ENCODE data around the gene SARNP. TPM values are rescaled to one million over a fixed set of nuclear protein-coding genes. Genes with fewer than 3 reads are reported as not detected.

Gene SARNP
- polyA plus RNA-seq, 1 of the 3 experiments (the other 2 are of a cell fraction), result 65.8 TPM

DNA sequence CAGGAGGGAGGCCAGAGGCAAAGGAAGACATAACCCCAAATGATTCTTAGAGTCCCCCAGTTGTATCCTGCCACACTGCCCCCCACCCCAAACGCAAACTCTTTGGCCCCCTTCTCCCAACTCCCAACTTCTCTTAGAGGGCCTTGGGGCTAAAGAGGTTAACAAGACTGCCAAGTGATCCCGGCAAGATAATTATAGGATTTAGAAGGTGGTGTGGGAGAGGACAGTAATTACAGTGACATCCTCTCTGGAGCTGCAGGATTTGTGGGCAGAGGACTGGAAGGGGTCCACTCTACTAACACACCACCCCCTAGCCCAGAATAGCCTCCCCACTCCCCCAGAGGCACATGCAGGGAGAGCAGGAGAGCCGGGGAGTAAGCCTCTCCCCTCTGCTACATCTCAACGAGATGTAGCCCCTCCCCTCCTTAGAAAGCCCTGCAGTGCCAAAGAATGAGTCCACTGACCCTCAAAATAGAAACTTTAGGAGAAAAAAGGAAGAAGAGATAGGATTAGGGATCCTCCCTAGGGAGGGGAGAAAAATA lies 79.9 kb downstream of the SARNP start:
- H3K27me3 ChIP-seq (ENCODE audit: insufficient read depth), result no peaks in the 10 kb centered on the region

More for the DNA sequence above, 79.9 kb downstream of the SARNP start:
- Histone ChIP-seq H3K9ac (peak overlapping the region; percentile 70), H3K4me1 (ENCODE audit: control insufficient read depth in 1 of 2, insufficient read depth in 2 of 2, low read depth in 1 of 2, low read length in 1 of 2) (peaks cover 9 to 24% of the 10 kb centered on the region in 2 experiments; a peak in 3 of 4 replicates), H3K9me2 (no peaks in the 10 kb centered on the region), H3K9me3 (no peaks in the 10 kb centered on the region), H3K79me2 (ENCODE audit: insufficient read depth) (no peaks in the 10 kb centered on the region), H3F3A (replicated peaks; ENCODE audit: insufficient read depth) (peaks cover 17% of the 10 kb centered on the region), H2AFZ (ENCODE audit: low read depth) (peak overlapping the region; percentile 100), H4K20me1 (ENCODE audit: insufficient read depth) (no peaks in the 10 kb centered on the region), H3K27ac (ENCODE audit: low read depth in 2 of 2, low read length in 1 of 2) (peak overlapping the region; percentile 80 to 83; a peak in 3 of 4 replicates), H3K36me3 (replicated peaks in 1 of 2; ENCODE audit: control insufficient read depth in 1 of 2, insufficient read depth in 2 of 2, low read length in 1 of 2) (no peaks in the 10 kb centered on the region), H3K4me2 (peak overlapping the region; percentile 99), H3K4me3 (ENCODE audit: low read depth in 2 of 2, low read length in 1 of 2) (peak overlapping the region; percentile 66 to 98)
- POLR2A ChIA-PET, result interaction anchor here (0.7 to 2.0 kb wide), 10 partner anchors 8 to 194 kb away, joined by 3 to 12 read pairs (median 4); partner anchors contain the start of genes CD63, DNAJC14, ORMDL2 and SARNP
- 11% methylated on average over 4 of the region's 4 CpGs for WGBS (ENCODE audit: low lambda C conversion rate)
- DNase-seq, result peak; percentile 37
- no peak for TF ChIP-seq EZH2phosphoT487 (IDR thresholded peaks at IDR 0.05; ENCODE audit: borderline replicate concordance, low read depth)
- no peak for TF ChIP-seq SMC3 (IDR thresholded peaks at IDR 0.05; ENCODE audit: low read depth, low read length)
- TF ChIP-seq FOXJ3 (CRISPR knock-in tag; IDR thresholded peaks at IDR 0.05), result no peak
- no peak for TF ChIP-seq RFX5 (IDR thresholded peaks at IDR 0.05; ENCODE audit: low read length)
- TF ChIP-seq, protein P1, sequence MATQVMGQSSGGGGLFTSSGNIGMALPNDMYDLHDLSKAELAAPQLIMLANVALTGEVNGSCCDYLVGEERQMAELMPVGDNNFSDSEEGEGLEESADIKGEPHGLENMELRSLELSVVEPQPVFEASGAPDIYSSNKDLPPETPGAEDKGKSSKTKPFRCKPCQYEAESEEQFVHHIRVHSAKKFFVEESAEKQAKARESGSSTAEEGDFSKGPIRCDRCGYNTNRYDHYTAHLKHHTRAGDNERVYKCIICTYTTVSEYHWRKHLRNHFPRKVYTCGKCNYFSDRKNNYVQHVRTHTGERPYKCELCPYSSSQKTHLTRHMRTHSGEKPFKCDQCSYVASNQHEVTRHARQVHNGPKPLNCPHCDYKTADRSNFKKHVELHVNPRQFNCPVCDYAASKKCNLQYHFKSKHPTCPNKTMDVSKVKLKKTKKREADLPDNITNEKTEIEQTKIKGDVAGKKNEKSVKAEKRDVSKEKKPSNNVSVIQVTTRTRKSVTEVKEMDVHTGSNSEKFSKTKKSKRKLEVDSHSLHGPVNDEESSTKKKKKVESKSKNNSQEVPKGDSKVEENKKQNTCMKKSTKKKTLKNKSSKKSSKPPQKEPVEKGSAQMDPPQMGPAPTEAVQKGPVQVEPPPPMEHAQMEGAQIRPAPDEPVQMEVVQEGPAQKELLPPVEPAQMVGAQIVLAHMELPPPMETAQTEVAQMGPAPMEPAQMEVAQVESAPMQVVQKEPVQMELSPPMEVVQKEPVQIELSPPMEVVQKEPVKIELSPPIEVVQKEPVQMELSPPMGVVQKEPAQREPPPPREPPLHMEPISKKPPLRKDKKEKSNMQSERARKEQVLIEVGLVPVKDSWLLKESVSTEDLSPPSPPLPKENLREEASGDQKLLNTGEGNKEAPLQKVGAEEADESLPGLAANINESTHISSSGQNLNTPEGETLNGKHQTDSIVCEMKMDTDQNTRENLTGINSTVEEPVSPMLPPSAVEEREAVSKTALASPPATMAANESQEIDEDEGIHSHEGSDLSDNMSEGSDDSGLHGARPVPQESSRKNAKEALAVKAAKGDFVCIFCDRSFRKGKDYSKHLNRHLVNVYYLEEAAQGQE (IDR thresholded peaks at IDR 0.05; ENCODE audit: low read depth, low read length), result no peak
- no peak for TF ChIP-seq GATA2 (CRISPR knock-in tag; IDR thresholded peaks at IDR 0.05)
- TF ChIP-seq, protein P2, sequence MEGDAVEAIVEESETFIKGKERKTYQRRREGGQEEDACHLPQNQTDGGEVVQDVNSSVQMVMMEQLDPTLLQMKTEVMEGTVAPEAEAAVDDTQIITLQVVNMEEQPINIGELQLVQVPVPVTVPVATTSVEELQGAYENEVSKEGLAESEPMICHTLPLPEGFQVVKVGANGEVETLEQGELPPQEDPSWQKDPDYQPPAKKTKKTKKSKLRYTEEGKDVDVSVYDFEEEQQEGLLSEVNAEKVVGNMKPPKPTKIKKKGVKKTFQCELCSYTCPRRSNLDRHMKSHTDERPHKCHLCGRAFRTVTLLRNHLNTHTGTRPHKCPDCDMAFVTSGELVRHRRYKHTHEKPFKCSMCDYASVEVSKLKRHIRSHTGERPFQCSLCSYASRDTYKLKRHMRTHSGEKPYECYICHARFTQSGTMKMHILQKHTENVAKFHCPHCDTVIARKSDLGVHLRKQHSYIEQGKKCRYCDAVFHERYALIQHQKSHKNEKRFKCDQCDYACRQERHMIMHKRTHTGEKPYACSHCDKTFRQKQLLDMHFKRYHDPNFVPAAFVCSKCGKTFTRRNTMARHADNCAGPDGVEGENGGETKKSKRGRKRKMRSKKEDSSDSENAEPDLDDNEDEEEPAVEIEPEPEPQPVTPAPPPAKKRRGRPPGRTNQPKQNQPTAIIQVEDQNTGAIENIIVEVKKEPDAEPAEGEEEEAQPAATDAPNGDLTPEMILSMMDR (IDR thresholded peaks at IDR 0.05), result no peak
- TF ChIP-seq, protein P3, sequence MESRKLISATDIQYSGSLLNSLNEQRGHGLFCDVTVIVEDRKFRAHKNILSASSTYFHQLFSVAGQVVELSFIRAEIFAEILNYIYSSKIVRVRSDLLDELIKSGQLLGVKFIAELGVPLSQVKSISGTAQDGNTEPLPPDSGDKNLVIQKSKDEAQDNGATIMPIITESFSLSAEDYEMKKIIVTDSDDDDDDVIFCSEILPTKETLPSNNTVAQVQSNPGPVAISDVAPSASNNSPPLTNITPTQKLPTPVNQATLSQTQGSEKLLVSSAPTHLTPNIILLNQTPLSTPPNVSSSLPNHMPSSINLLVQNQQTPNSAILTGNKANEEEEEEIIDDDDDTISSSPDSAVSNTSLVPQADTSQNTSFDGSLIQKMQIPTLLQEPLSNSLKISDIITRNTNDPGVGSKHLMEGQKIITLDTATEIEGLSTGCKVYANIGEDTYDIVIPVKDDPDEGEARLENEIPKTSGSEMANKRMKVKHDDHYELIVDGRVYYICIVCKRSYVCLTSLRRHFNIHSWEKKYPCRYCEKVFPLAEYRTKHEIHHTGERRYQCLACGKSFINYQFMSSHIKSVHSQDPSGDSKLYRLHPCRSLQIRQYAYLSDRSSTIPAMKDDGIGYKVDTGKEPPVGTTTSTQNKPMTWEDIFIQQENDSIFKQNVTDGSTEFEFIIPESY (IDR thresholded peaks at IDR 0.05; ENCODE audit: borderline replicate concordance, low read depth), result no peak
- TF ChIP-seq NRF1 (IDR thresholded peaks at IDR 0.05; ENCODE audit: low read depth, low read length), result no peak
- TF ChIP-seq JUND (IDR thresholded peaks at IDR 0.05), result no peak
- no peak for TF ChIP-seq CHD2 (IDR thresholded peaks at IDR 0.05; ENCODE audit: low read length, partially characterized antibody)
- TF ChIP-seq GABPA (IDR thresholded peaks at IDR 0.05; ENCODE audit: low read depth), result no peak
- no peak for TF ChIP-seq RCOR1 (IDR thresholded peaks at IDR 0.05; ENCODE audit: low read length)
- TF ChIP-seq, protein P4, sequence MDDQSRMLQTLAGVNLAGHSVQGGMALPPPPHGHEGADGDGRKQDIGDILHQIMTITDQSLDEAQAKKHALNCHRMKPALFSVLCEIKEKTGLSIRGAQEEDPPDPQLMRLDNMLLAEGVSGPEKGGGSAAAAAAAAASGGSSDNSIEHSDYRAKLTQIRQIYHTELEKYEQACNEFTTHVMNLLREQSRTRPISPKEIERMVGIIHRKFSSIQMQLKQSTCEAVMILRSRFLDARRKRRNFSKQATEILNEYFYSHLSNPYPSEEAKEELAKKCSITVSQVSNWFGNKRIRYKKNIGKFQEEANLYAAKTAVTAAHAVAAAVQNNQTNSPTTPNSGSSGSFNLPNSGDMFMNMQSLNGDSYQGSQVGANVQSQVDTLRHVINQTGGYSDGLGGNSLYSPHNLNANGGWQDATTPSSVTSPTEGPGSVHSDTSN (IDR thresholded peaks at IDR 0.05), result no peak
- no peak for TF ChIP-seq MEF2A (IDR thresholded peaks at IDR 0.05; ENCODE audit: borderline replicate concordance, low read depth)
- CTCF ChIA-PET, result interaction anchor here (0.5 to 14.4 kb wide), 40 partner anchors 9 to 549 kb away, joined by 3 to 358 read pairs (median 7); partner anchors contain the start of genes BLOC1S1, CD63, DNAJC14 and ORMDL2

Data from SK-N-SH (cell line).